ENCODE measurements around the gene FPGS.

Gene FPGS

DNA sequence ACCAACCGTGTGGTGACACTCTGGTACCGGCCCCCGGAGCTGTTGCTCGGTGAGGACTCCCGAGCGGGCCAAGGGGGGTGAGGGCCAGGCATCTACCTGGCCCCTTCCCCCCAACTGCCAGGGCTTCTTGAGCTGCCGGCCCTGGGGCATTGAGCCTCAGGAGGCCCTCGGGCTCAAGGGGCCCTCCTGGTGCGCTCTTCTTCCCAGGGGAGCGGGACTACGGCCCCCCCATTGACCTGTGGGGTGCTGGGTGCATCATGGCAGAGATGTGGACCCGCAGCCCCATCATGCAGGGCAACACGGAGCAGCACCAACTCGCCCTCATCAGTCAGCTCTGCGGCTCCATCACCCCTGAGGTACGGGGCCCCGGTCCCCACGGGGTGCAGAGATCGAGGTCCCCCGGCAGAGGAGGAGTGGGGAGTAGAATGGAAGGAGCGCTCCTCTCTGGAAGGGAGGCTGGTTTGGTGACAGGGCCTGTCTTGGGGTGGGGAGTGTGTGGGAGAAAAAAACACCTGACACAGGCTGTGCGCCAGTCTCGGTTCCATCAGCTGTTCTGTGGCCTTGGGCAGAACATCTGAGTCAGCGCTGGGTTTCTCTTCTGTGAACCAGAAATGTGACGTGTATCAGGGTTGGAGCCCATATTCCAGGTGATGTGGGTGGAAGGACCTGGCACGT, 14.2 kb upstream of the FPGS start:
- TF ChIP-seq, protein P1, sequence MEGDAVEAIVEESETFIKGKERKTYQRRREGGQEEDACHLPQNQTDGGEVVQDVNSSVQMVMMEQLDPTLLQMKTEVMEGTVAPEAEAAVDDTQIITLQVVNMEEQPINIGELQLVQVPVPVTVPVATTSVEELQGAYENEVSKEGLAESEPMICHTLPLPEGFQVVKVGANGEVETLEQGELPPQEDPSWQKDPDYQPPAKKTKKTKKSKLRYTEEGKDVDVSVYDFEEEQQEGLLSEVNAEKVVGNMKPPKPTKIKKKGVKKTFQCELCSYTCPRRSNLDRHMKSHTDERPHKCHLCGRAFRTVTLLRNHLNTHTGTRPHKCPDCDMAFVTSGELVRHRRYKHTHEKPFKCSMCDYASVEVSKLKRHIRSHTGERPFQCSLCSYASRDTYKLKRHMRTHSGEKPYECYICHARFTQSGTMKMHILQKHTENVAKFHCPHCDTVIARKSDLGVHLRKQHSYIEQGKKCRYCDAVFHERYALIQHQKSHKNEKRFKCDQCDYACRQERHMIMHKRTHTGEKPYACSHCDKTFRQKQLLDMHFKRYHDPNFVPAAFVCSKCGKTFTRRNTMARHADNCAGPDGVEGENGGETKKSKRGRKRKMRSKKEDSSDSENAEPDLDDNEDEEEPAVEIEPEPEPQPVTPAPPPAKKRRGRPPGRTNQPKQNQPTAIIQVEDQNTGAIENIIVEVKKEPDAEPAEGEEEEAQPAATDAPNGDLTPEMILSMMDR (conservative IDR thresholded peaks at IDR 0.05; ENCODE audit: control insufficient read depth, insufficient read depth, low read depth, low read length): no peak
- DNase-seq (ENCODE audit: low read depth): no peak
- no peak overlapping the region for H3K4me3 ChIP-seq (ENCODE audit: control insufficient read depth, low read depth, low read length)

GRCh38 chr9:127789179-127789578, 13.5 kb upstream of the FPGS start:
- H3K4me3 ChIP-seq (ENCODE audit: control insufficient read depth, low read depth, low read length): no peak overlapping the region
- TF ChIP-seq, protein P1 (conservative IDR thresholded peaks at IDR 0.05; ENCODE audit: control insufficient read depth, insufficient read depth, low read depth, low read length): no peak
- no peak for DNase-seq (ENCODE audit: low read depth)

GRCh38 chr9:127790094-127790855, 12.4 kb upstream of the FPGS start:
- DNase-seq (ENCODE audit: low read depth): no peak
- no peak overlapping the region for H3K4me3 ChIP-seq (ENCODE audit: control insufficient read depth, low read depth, low read length)
- TF ChIP-seq, protein P1 (conservative IDR thresholded peaks at IDR 0.05; ENCODE audit: control insufficient read depth, insufficient read depth, low read depth, low read length): no peak

DNA sequence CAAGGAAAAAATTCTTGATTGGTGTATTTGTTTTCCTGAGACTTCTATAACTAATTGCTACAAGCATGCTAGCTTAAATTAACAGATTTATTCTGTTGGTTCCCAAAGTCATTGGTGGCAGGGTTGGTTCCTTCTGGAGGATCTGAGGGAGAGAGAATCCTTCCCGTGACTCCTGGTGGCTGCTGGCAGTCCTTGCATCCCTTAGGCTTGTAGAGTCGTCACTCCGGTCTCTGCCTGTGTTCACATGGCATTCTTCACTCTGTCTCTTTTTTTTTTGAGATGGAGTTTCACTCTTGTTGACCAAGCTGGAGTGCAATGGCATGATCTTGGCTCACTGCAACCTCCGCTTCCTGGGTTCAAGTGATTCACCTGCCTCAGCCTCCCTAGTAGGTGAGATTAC, 11.6 kb upstream of the FPGS start:
- no peak overlapping the region for H3K4me3 ChIP-seq (ENCODE audit: control insufficient read depth, low read depth, low read length)
- TF ChIP-seq, protein P1 (conservative IDR thresholded peaks at IDR 0.05; ENCODE audit: control insufficient read depth, insufficient read depth, low read depth, low read length): no peak
- no peak for DNase-seq (ENCODE audit: low read depth)

DNA sequence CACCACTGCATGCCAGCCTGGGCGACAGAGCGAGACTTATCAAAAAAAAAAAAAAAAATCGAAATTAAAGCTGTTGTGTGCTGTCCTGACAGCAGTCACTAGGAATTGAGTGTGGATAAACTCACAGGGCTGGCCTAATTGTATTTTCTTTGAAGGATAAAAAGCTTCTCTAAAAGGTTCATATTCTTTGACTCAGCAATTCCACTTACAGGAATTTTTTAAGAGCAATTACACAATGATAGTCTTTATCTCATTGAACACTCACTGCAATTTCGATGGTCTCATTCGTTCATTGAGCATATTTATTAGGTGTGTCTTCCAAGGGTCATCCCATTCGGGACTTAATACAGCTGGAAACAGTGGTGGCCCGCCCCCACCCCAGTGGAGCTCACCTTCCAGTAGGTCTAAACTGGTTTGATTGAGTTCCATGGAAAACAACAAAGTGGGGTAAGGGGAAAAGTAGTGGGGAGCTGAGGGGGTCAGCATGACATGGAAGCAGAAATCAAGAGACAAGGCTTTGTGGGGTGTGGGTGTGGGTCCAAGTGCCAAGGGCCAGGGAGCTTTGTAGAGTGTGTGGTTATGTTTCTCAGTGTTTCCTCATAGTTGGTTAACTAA, 10.2 kb upstream of the FPGS start:
- no peak overlapping the region for H3K4me3 ChIP-seq (ENCODE audit: control insufficient read depth, low read depth, low read length)
- TF ChIP-seq, protein P1 (conservative IDR thresholded peaks at IDR 0.05; ENCODE audit: control insufficient read depth, insufficient read depth, low read depth, low read length): no peak
- no peak for DNase-seq (ENCODE audit: low read depth)

GRCh38 chr9:127793093-127793708, 9.5 kb upstream of the FPGS start:
- TF ChIP-seq, protein P1 (conservative IDR thresholded peaks at IDR 0.05; ENCODE audit: control insufficient read depth, insufficient read depth, low read depth, low read length): no peak
- no peak overlapping the region for H3K4me3 ChIP-seq (ENCODE audit: control insufficient read depth, low read depth, low read length)
- DNase-seq (ENCODE audit: low read depth): peak; percentile 38
